ENCODE data around the gene NRXN2. TPM values are rescaled to one million over a fixed set of nuclear protein-coding genes. Genes with fewer than 3 reads are reported as not detected.

Gene NRXN2
- total and polyA plus RNA-seq, 3 experiments from 2014 or later = 0.55 to 0.75 TPM; not detected in 1

GRCh38 chr11:64661146-64661545 is 61.9 kb downstream of the NRXN2 start:
- H3K27me3 ChIP-seq (ENCODE audit: insufficient read depth, low read length, poor library complexity, severe bottlenecking) = no peaks in the 10 kb centered on the region
- H3K27me3 Mint-ChIP-seq = peaks cover 1 to 8% of the 10 kb centered on the region in 2 donors
- no peaks in the 10 kb centered on the region for H3K4me1 ChIP-seq (ENCODE audit: insufficient read depth, low read length)
- H3K4me1 Mint-ChIP-seq = no peaks in the 10 kb centered on the region
- no peaks in the 10 kb centered on the region for H3K36me3 ChIP-seq (ENCODE audit: insufficient read depth, low read length)
- H3K27ac ChIP-seq (ENCODE audit: low read depth, low read length) = no peak overlapping the region
- ChIA-PET CTCF (no interaction called here), POLR2A (no interaction called here)
- no peaks in the 10 kb centered on the region for H3K9me3 ChIP-seq (ENCODE audit: low read length)
- no peak overlapping the region for H3K4me3 Mint-ChIP-seq
- no peak for DNase-seq
- H3K4me3 ChIP-seq (ENCODE audit: low read length) = no peak overlapping the region
- H3K36me3 Mint-ChIP-seq = no peaks in the 10 kb centered on the region
- H3K27ac Mint-ChIP-seq = no peak overlapping the region
- H3K9me3 Mint-ChIP-seq = no peaks in the 10 kb centered on the region

GRCh38 chr11:64660706-64661105 is 62.3 kb downstream of the NRXN2 start:
- H3K36me3 Mint-ChIP-seq = no peaks in the 10 kb centered on the region
- Histone ChIP-seq H3K9me3 (ENCODE audit: low read length) (no peaks in the 10 kb centered on the region), H3K27ac (ENCODE audit: low read depth, low read length) (no peak overlapping the region), H3K4me3 (ENCODE audit: low read length) (no peak overlapping the region), H3K36me3 (ENCODE audit: insufficient read depth, low read length) (no peaks in the 10 kb centered on the region), H3K27me3 (ENCODE audit: insufficient read depth, low read length, poor library complexity, severe bottlenecking) (no peaks in the 10 kb centered on the region), H3K4me1 (ENCODE audit: insufficient read depth, low read length) (no peaks in the 10 kb centered on the region)
- H3K4me3 Mint-ChIP-seq = peak overlapping the region in 1 of 7 donors; percentile 45
- ChIA-PET POLR2A (no interaction called here), CTCF (no interaction called here)
- peaks cover 1 to 8% of the 10 kb centered on the region in 2 donors for H3K27me3 Mint-ChIP-seq
- H3K4me1 Mint-ChIP-seq = no peaks in the 10 kb centered on the region
- no peaks in the 10 kb centered on the region for H3K9me3 Mint-ChIP-seq
- no peak overlapping the region for H3K27ac Mint-ChIP-seq
- DNase-seq = no peak

GRCh38 chr11:64660205-64660604 is 62.8 kb downstream of the NRXN2 start:
- Mint-ChIP-seq H3K9me3 (no peaks in the 10 kb centered on the region), H3K36me3 (no peaks in the 10 kb centered on the region), H3K4me3 (peak overlapping the region in 1 of 7 donors; percentile 45), H3K4me1 (no peaks in the 10 kb centered on the region), H3K27me3 (peaks cover 1 to 8% of the 10 kb centered on the region in 2 donors), H3K27ac (no peak overlapping the region)
- Histone ChIP-seq H3K27me3 (ENCODE audit: insufficient read depth, low read length, poor library complexity, severe bottlenecking) (no peaks in the 10 kb centered on the region), H3K36me3 (ENCODE audit: insufficient read depth, low read length) (no peaks in the 10 kb centered on the region), H3K4me1 (ENCODE audit: insufficient read depth, low read length) (no peaks in the 10 kb centered on the region), H3K9me3 (ENCODE audit: low read length) (no peaks in the 10 kb centered on the region), H3K27ac (ENCODE audit: low read depth, low read length) (no peak overlapping the region), H3K4me3 (ENCODE audit: low read length) (no peak overlapping the region)
- ChIA-PET CTCF (no interaction called here), POLR2A (no interaction called here)
- DNase-seq = no peak

- DNase-seq = no peak
- Mint-ChIP-seq H3K27ac (peak overlapping the region in 1 of 8 donors; percentile 47), H3K9me3 (no peaks in the 10 kb centered on the region), H3K4me3 (no peak overlapping the region), H3K27me3 (peaks cover 1 to 8% of the 10 kb centered on the region in 2 donors), H3K36me3 (no peaks in the 10 kb centered on the region), H3K4me1 (no peaks in the 10 kb centered on the region)
- no peaks in the 10 kb centered on the region for H3K9me3 ChIP-seq (ENCODE audit: low read length)
- H3K27ac ChIP-seq (ENCODE audit: low read depth, low read length) = peak overlapping the region; percentile 43
- no peaks in the 10 kb centered on the region for H3K36me3 ChIP-seq (ENCODE audit: insufficient read depth, low read length)
- no peaks in the 10 kb centered on the region for H3K27me3 ChIP-seq (ENCODE audit: insufficient read depth, low read length, poor library complexity, severe bottlenecking)
- no peaks in the 10 kb centered on the region for H3K4me1 ChIP-seq (ENCODE audit: insufficient read depth, low read length)
- ChIA-PET POLR2A (no interaction called here), CTCF (no interaction called here)
- H3K4me3 ChIP-seq (ENCODE audit: low read length) = no peak overlapping the region
Observed at GRCh38 chr11:64659417-64660144, 63.4 kb downstream of the NRXN2 start.

- Histone ChIP-seq H3K9me3 (ENCODE audit: low read length) (no peaks in the 10 kb centered on the region), H3K4me1 (ENCODE audit: insufficient read depth, low read length) (no peaks in the 10 kb centered on the region), H3K27ac (ENCODE audit: low read depth, low read length) (no peak overlapping the region), H3K36me3 (ENCODE audit: insufficient read depth, low read length) (no peaks in the 10 kb centered on the region), H3K4me3 (ENCODE audit: low read length) (no peak overlapping the region), H3K27me3 (ENCODE audit: insufficient read depth, low read length, poor library complexity, severe bottlenecking) (no peaks in the 10 kb centered on the region)
- CTCF ChIA-PET = no interaction called here
- POLR2A ChIA-PET = no interaction called here
- H3K27ac Mint-ChIP-seq = no peak overlapping the region
- no peaks in the 10 kb centered on the region for H3K36me3 Mint-ChIP-seq
- H3K4me1 Mint-ChIP-seq = peaks cover 0 to under 1% (median 0%) of the 10 kb centered on the region in 3 donors
- no peak for DNase-seq
- H3K9me3 Mint-ChIP-seq = no peaks in the 10 kb centered on the region
- H3K27me3 Mint-ChIP-seq = peaks cover 2 to 4% of the 10 kb centered on the region in 2 donors
- no peak overlapping the region for H3K4me3 Mint-ChIP-seq
Observed at GRCh38 chr11:64658265-64658664, 64.7 kb downstream of the NRXN2 start.

- Mint-ChIP-seq H3K4me1 (peaks cover 0 to 4% (median 3%) of the 10 kb centered on the region in 3 donors), H3K9me3 (no peaks in the 10 kb centered on the region), H3K36me3 (no peaks in the 10 kb centered on the region), H3K27ac (peak overlapping the region in 1 of 8 donors; percentile 47), H3K27me3 (peaks cover 4 to 5% of the 10 kb centered on the region in 2 donors), H3K4me3 (no peak overlapping the region)
- ChIA-PET POLR2A (no interaction called here), CTCF (no interaction called here)
- Histone ChIP-seq H3K4me1 (ENCODE audit: insufficient read depth, low read length) (no peaks in the 10 kb centered on the region), H3K27ac (ENCODE audit: low read depth, low read length) (no peak overlapping the region), H3K27me3 (ENCODE audit: insufficient read depth, low read length, poor library complexity, severe bottlenecking) (no peaks in the 10 kb centered on the region), H3K9me3 (ENCODE audit: low read length) (no peaks in the 10 kb centered on the region), H3K4me3 (ENCODE audit: low read length) (no peak overlapping the region), H3K36me3 (ENCODE audit: insufficient read depth, low read length) (no peaks in the 10 kb centered on the region)
- no peak for DNase-seq
Observed at GRCh38 chr11:64656862-64657261, 66.1 kb downstream of the NRXN2 start.

- no peak overlapping the region for H3K27ac Mint-ChIP-seq
- no peak for DNase-seq
- no peaks in the 10 kb centered on the region for H3K36me3 Mint-ChIP-seq
- H3K4me3 Mint-ChIP-seq = no peak overlapping the region
- H3K4me1 Mint-ChIP-seq = peaks cover 0 to 4% (median 3%) of the 10 kb centered on the region in 3 donors
- Histone ChIP-seq H3K9me3 (ENCODE audit: low read length) (no peaks in the 10 kb centered on the region), H3K27me3 (ENCODE audit: insufficient read depth, low read length, poor library complexity, severe bottlenecking) (no peaks in the 10 kb centered on the region), H3K27ac (ENCODE audit: low read depth, low read length) (no peak overlapping the region), H3K36me3 (ENCODE audit: insufficient read depth, low read length) (no peaks in the 10 kb centered on the region), H3K4me3 (ENCODE audit: low read length) (no peak overlapping the region), H3K4me1 (ENCODE audit: insufficient read depth, low read length) (no peaks in the 10 kb centered on the region)
- H3K27me3 Mint-ChIP-seq = peaks cover 4 to 5% of the 10 kb centered on the region in 2 donors
- H3K9me3 Mint-ChIP-seq = no peaks in the 10 kb centered on the region
- ChIA-PET POLR2A (no interaction called here), CTCF (no interaction called here)
Observed at GRCh38 chr11:64655941-64656601, 66.9 kb downstream of the NRXN2 start.

- H3K4me3 ChIP-seq (ENCODE audit: low read length) = no peak overlapping the region
- POLR2A ChIA-PET = no interaction called here
- peaks cover 0 to 5% of the 10 kb centered on the region in 2 donors for H3K27me3 Mint-ChIP-seq
- CTCF ChIA-PET = no interaction called here
- H3K4me1 ChIP-seq (ENCODE audit: insufficient read depth, low read length) = no peaks in the 10 kb centered on the region
- no peaks in the 10 kb centered on the region for H3K9me3 ChIP-seq (ENCODE audit: low read length)
- H3K27ac Mint-ChIP-seq = peak overlapping the region in 1 of 8 donors; percentile 4
- peaks cover 0 to 4% (median 3%) of the 10 kb centered on the region in 3 donors for H3K4me1 Mint-ChIP-seq
- no peaks in the 10 kb centered on the region for H3K36me3 Mint-ChIP-seq
- DNase-seq = no peak
- H3K9me3 Mint-ChIP-seq = no peaks in the 10 kb centered on the region
- no peak overlapping the region for H3K27ac ChIP-seq (ENCODE audit: low read depth, low read length)
- no peak overlapping the region for H3K4me3 Mint-ChIP-seq
- no peaks in the 10 kb centered on the region for H3K36me3 ChIP-seq (ENCODE audit: insufficient read depth, low read length)
- no peaks in the 10 kb centered on the region for H3K27me3 ChIP-seq (ENCODE audit: insufficient read depth, low read length, poor library complexity, severe bottlenecking)
Observed at GRCh38 chr11:64654958-64655541, 67.9 kb downstream of the NRXN2 start.
